IMR-90 (cell line): ENCODE data around the gene KCNJ2.

Source experiments
- CTCF ChIP-seq: conservative IDR thresholded peaks from 2 replicates; pipeline ENCODE4 v1.5.1; 2012; ENCODE audit warnings: mild to moderate bottlenecking, low read depth, low read length, improper control_type of control experiment
- NFE2L2 ChIP-seq: fragments of 150-350 bp; IDR thresholded peaks from 2 replicates; pipeline ENCODE4 v1.6.1; 2016; ENCODE audit warnings: low read depth, mild to moderate bottlenecking, low read length
- POLR2A ChIP-seq: IDR thresholded peaks from 2 replicates; pipeline ENCODE4 v1.6.1; 2012; ENCODE audit warnings: mild to moderate bottlenecking, low read depth, low read length
- RCOR1 ChIP-seq: IDR thresholded peaks from 2 replicates; pipeline ENCODE4 v1.6.1; 2012; ENCODE audit warnings: mild to moderate bottlenecking, low read length, improper control_type of control experiment; ENCODE audit not compliant: insufficient replicate concordance

GRCh38 chr17:70185285-70185684 lies 16.0 kb downstream of the KCNJ2 start:
- TF ChIP-seq CTCF (no peak), POLR2A (no peak), RCOR1 (no peak), NFE2L2 (no peak)
